Neuron (in vitro differentiated cells): ENCODE results near the gene KPNB1.

Experiments
- H2AFZ ChIP-seq: one replicate; pipeline ENCODE4 v1.6.1; 2013; ENCODE audit warnings: low read depth, mild to moderate bottlenecking, inconsistent platforms, low read length, moderate library complexity
- H3K27me3 ChIP-seq: one replicate; pipeline ENCODE4 v1.6.1; 2013; ENCODE audit warnings: low read length; ENCODE audit not compliant: insufficient read depth
- H3K36me3 ChIP-seq: one replicate; pipeline ENCODE4 v1.6.1; 2013; ENCODE audit warnings: low read length; ENCODE audit not compliant: insufficient read depth
- H3K4me1 ChIP-seq: one replicate; pipeline ENCODE4 v1.6.1; 2013; ENCODE audit warnings: low read length; ENCODE audit not compliant: insufficient read depth
- H3K4me3 ChIP-seq: 2 replicates; pipeline ENCODE4 v1.5.1; 2013; ENCODE audit warnings: mild to moderate bottlenecking, low read length, moderate library complexity
- H3K9me3 ChIP-seq: one replicate; pipeline ENCODE4 v1.6.1; 2013; ENCODE audit warnings: low read length

KPNB1 gene

DNA sequence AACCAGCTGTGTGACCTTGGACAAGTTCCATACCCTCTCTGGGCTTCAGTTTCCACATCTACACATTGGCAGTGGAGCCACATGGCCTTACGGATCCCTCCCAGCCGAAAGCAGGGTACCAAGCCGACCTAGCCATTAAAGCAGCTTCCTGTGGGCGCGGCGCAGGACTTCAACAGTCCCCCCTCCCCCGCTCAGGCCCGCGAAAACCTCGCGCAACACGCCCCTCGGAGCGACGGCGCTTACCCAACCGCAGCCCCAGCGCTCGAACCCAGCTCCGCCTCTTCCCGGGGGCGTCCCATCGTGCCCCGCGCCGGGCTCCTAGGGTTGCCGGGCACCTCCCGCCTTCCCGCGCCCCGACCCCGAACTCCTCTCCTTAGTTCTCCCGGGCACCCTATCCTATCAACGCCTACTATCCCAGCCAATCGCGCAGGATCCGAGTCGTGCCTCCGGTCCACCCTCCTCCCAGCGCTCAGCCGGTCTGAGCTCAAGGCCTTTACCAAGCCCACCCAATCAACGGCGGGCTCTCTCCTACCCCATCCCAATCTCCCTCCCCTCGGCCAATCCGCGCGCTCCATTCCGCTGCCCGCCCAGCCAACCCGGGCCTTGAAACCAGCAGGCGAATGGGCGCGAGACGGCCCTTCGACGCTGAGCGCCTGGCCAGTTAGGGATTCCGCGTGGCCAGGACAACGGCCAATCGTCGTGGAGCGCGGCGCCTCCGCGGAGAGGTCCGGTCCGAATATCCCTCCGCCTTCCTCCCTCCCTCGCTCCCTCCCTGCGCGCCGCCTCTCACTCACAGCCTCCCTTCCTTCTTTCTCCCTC, at the start of gene KPNB1:
Gene KPNB1 (plus strand): TSS at position 767 of the 819 bp plus-strand sequence. CDS start 326 bp downstream, outside the sequence.
- no peaks in the 10 kb centered on the region for H3K27me3 ChIP-seq
- H2AFZ ChIP-seq, result no peak within 1 kb of the TSS
- peaks cover 33% of the 10 kb centered on the region for H3K36me3 ChIP-seq
- peaks cover 28% of the 10 kb centered on the region for H3K4me1 ChIP-seq
- peak within 1 kb of the TSS; percentile 81 for H3K4me3 ChIP-seq
- no peaks in the 10 kb centered on the region for H3K9me3 ChIP-seq

- Histone ChIP-seq H3K27me3 (no peaks in the 10 kb centered on the region), H3K36me3 (peaks cover 71% of the 10 kb centered on the region), H2AFZ (no peak overlapping the region), H3K9me3 (no peaks in the 10 kb centered on the region), H3K4me3 (no peak overlapping the region), H3K4me1 (peaks cover 5% of the 10 kb centered on the region)
These were observed 45.7 kb upstream of the KPNB1 start for GRCh38 chr17:47603830-47604597.

- Histone ChIP-seq H3K27me3 (no peaks in the 10 kb centered on the region), H2AFZ (no peak overlapping the region), H3K36me3 (peaks cover 70% of the 10 kb centered on the region), H3K9me3 (no peaks in the 10 kb centered on the region), H3K4me1 (peaks cover 5% of the 10 kb centered on the region), H3K4me3 (no peak overlapping the region)
These were observed 45.2 kb upstream of the KPNB1 start for GRCh38 chr17:47604598-47604927.

- Histone ChIP-seq H3K36me3 (peaks cover 68% of the 10 kb centered on the region), H3K9me3 (no peaks in the 10 kb centered on the region), H2AFZ (no peak overlapping the region), H3K27me3 (no peaks in the 10 kb centered on the region), H3K4me3 (no peak overlapping the region), H3K4me1 (peaks cover 5% of the 10 kb centered on the region)
These were observed 44.7 kb upstream of the KPNB1 start for GRCh38 chr17:47605011-47605410.

DNA sequence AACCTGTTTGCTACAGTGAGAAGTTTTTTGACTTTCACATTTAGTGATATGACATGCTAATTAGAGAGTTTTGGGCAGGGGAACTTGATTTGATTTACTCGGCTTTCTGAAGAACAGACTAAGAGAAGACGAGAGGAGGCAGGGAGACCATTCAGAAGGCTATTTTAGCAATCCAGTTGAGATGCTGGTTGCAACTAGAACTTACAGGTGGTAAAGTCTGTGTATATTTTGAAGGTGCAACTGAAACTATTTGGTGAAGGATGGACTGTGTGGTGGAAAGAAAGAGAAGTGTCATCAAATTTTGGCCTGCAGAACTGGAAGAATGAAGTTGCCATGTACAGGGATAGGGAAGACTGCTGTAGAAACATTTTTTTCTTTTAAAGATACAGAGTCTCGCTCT, 42.2 kb upstream of the KPNB1 start:
- peaks cover 59% of the 10 kb centered on the region for H3K36me3 ChIP-seq
- H3K27me3 ChIP-seq, result no peaks in the 10 kb centered on the region
- no peak overlapping the region for H2AFZ ChIP-seq
- H3K4me1 ChIP-seq, result peaks cover 5% of the 10 kb centered on the region
- H3K4me3 ChIP-seq, result no peak overlapping the region
- no peaks in the 10 kb centered on the region for H3K9me3 ChIP-seq

DNA sequence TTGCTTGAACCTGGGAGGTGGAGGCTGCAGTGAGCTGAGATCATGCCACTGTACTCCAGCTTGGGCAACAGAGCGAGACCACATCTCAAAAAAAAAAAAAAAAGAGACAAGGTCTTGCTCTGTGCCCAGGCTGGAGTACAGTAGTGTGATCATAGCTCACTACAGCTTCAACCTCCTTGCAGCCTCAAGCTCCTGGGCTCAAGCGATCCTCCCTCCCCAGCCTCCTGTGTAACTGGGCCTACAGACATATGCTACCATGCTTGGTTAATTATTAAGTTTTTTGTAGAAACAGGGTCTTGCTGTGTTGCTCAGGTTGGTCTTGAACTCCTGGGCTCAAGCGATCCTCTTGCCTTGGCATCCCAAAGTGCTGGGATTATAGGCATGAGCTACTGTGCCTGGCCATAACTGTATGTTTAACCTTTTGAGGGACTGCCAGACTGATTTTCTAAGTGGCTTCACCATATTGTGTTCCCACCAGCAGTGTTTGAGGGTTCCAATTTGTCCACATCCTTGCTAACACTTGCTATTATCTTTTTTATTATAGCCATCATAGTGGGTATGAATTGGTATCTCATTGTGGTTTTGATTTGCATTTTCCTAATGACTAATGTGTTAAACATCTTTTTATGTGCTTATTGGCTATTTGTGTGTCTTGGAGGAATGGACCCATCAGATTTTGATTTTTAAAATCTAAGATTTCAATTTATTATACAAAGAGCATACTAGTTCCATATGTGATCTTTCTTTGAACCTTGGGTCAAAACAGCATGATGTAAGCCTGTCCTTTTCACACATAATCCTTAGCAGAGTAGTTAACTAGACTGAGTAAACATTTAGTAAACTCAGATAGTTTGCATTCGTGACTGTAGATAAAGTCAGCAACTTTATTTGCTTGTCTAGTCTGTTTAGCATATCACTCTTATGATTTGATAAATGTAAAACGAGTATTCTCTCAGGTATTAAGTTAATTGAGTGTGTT, 38.1 kb upstream of the KPNB1 start:
- Histone ChIP-seq H3K4me1 (no peaks in the 10 kb centered on the region), H3K27me3 (no peaks in the 10 kb centered on the region), H3K36me3 (peaks cover 55% of the 10 kb centered on the region), H3K4me3 (no peak overlapping the region), H2AFZ (no peak overlapping the region), H3K9me3 (no peaks in the 10 kb centered on the region)

- peaks cover 74% of the 10 kb centered on the region for H3K36me3 ChIP-seq
- H3K4me3 ChIP-seq, result no peak overlapping the region
- no peaks in the 10 kb centered on the region for H3K27me3 ChIP-seq
- H3K9me3 ChIP-seq, result no peaks in the 10 kb centered on the region
- H3K4me1 ChIP-seq, result no peaks in the 10 kb centered on the region
- no peak overlapping the region for H2AFZ ChIP-seq
These were observed 33.8 kb upstream of the KPNB1 start for GRCh38 chr17:47615766-47616424.

- peaks cover 15% of the 10 kb centered on the region for H3K4me1 ChIP-seq
- H3K9me3 ChIP-seq, result no peaks in the 10 kb centered on the region
- peaks cover 71% of the 10 kb centered on the region for H3K36me3 ChIP-seq
- no peak overlapping the region for H3K4me3 ChIP-seq
- no peak overlapping the region for H2AFZ ChIP-seq
- H3K27me3 ChIP-seq, result no peaks in the 10 kb centered on the region
These were observed 31.3 kb upstream of the KPNB1 start for GRCh38 chr17:47618410-47618809.

DNA sequence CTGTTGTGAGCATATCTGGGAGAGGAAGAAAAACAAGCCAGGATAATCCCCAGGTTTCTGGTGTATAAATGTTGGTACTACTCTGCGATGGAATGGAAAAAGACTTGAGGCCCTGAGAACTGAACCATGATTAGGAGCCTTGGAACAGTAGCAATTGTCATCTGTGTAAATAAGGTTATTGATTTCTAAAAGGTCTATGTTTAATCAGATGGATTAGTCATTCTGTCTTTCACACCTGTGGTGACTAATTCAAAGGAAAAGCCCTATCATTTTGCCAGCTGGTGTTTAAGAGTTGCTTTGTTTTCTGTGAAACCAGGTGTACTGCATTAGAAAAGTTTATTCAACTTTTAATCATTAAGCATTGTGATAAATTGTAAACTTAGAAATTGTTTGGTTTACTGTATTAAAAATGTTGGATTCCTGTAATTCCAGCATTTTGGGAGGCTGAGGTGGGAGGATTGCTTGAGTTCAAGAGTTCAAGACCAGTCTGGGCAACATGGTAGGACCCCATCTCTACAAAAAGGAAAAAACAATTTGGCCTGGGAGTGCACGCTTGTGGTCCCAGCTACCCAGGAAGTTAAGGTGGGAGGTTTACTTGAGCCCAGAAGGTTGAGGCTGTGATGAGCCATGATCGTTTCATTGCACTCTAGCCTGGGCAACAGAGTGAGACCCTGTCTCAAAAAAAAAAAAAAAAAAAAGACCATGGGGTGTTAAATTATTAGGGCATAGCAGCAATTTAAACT, 29.0 kb upstream of the KPNB1 start:
- Histone ChIP-seq H3K9me3 (no peaks in the 10 kb centered on the region), H3K4me1 (peaks cover 15% of the 10 kb centered on the region), H3K36me3 (peaks cover 66% of the 10 kb centered on the region), H2AFZ (no peak overlapping the region), H3K27me3 (no peaks in the 10 kb centered on the region), H3K4me3 (no peak overlapping the region)

DNA sequence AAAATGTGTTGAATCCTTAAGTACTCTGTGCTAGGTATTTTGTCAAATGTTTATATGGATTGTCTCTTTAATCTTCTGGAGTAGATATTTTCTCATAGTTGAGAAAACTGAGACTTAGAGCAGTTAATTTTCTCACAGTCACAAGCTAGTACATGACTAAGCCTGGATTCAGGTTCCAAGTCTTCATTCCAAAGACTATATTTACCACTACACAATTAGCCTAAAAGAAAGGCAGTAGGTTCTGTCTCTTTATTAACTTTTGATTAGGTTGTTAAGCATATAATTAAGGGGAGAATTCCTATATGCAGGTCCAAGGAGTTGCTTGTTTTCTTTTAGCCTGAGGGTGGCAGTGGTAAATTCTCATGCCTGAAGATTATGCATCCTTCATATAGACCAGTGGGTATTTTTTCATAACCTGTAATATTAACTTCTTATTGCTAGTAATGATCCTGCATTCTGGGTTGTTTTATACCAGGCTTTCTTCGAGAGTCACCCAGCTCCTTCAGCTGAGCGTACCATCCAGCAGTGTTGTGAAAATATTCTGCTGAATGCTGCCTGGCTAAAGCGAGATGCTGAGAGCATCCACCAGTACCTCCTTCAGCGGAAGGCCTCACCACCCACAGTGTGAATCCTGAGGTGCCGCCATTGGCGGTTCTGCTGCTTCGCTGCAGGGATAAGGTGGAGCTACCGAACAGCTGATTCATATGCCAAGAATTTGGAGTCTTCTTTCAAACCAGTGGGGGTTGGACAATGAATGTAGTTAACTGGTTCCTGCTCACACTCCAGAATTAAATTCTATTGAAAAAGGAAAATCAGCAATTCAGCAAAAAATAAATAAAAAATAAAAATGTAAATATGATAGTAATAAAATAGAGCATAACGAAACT, 28.2 kb upstream of the KPNB1 start:
- H3K36me3 ChIP-seq, result peaks cover 69% of the 10 kb centered on the region
- no peak overlapping the region for H2AFZ ChIP-seq
- no peaks in the 10 kb centered on the region for H3K9me3 ChIP-seq
- no peak overlapping the region for H3K4me3 ChIP-seq
- peaks cover 15% of the 10 kb centered on the region for H3K4me1 ChIP-seq
- no peaks in the 10 kb centered on the region for H3K27me3 ChIP-seq

- H2AFZ ChIP-seq, result no peak overlapping the region
- no peaks in the 10 kb centered on the region for H3K27me3 ChIP-seq
- no peak overlapping the region for H3K4me3 ChIP-seq
- no peaks in the 10 kb centered on the region for H3K9me3 ChIP-seq
- peaks cover 15% of the 10 kb centered on the region for H3K4me1 ChIP-seq
- peaks cover 66% of the 10 kb centered on the region for H3K36me3 ChIP-seq
These were observed 27.6 kb upstream of the KPNB1 start for GRCh38 chr17:47622180-47622549.
